ENCODE measurements around the gene LDB2. TPM values are rescaled to one million over a fixed set of nuclear protein-coding genes. Genes with fewer than 3 reads are reported as not detected.

The LDB2 gene
- total and polyA plus RNA-seq, 2 donors: 9.2 to 10.1 TPM

DNA sequence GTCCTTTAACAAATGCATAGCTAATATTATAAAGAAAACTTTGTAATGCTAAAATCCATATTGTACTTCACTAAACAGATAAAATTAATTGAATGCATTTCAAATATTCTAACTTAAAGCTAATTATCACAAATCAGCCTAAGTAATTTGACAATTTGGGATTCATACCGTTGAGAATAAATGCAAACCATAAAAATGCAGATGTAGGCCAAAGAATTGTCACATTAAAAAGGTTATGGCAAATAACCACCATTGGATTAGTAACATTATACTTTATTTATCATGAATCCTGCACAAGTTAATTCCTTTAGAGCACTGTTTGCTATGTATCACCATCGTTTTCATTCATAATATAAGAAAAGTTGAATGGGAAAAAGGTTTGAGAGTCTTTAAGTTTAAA, 301.0 kb downstream of the LDB2 start:
- no peak overlapping the region for H3K27ac ChIP-seq (ENCODE audit: low read depth in 1 of 2, low read length in 1 of 2)
- no peaks in the 10 kb centered on the region for H3K9me3 ChIP-seq (ENCODE audit: control insufficient read depth in 2 of 2, insufficient read depth in 1 of 2, low read length in 1 of 2)
- 68% methylated on average over 2 of the region's 2 CpGs for WGBS
- H3K27me3 ChIP-seq (ENCODE audit: control insufficient read depth in 2 of 2, insufficient read depth in 1 of 2, low read length in 1 of 2): no peaks in the 10 kb centered on the region
- no peaks in the 10 kb centered on the region for H3K36me3 ChIP-seq (ENCODE audit: control insufficient read depth in 2 of 2, insufficient read depth in 2 of 2, low read length in 1 of 2)
- no peak for DNase-seq (ENCODE audit: low read depth in 6 of 9, low spot score in 9 of 9)
- H3K4me1 ChIP-seq (ENCODE audit: control insufficient read depth in 2 of 2, insufficient read depth in 2 of 2, low read length in 2 of 2): no peaks in the 10 kb centered on the region
- no peak overlapping the region for H3K4me3 ChIP-seq (ENCODE audit: low read length in 2 of 2)

- H3K4me1 ChIP-seq (ENCODE audit: control insufficient read depth in 2 of 2, insufficient read depth in 2 of 2, low read length in 2 of 2): no peaks in the 10 kb centered on the region
- WGBS: 98% methylated on average over 2 of the region's 2 CpGs
- H3K9me3 ChIP-seq (ENCODE audit: control insufficient read depth in 2 of 2, insufficient read depth in 1 of 2, low read length in 1 of 2): no peaks in the 10 kb centered on the region
- no peak overlapping the region for H3K4me3 ChIP-seq (ENCODE audit: low read length in 2 of 2)
- H3K36me3 ChIP-seq (ENCODE audit: control insufficient read depth in 2 of 2, insufficient read depth in 2 of 2, low read length in 1 of 2): no peaks in the 10 kb centered on the region
- no peak for DNase-seq (ENCODE audit: low read depth in 6 of 9, low spot score in 9 of 9)
- H3K27ac ChIP-seq (ENCODE audit: low read depth in 1 of 2, low read length in 1 of 2): no peak overlapping the region
- H3K27me3 ChIP-seq (ENCODE audit: control insufficient read depth in 2 of 2, insufficient read depth in 1 of 2, low read length in 1 of 2): no peaks in the 10 kb centered on the region
These were observed 302.2 kb downstream of the LDB2 start for GRCh38 chr4:16596267-16596666.

DNA sequence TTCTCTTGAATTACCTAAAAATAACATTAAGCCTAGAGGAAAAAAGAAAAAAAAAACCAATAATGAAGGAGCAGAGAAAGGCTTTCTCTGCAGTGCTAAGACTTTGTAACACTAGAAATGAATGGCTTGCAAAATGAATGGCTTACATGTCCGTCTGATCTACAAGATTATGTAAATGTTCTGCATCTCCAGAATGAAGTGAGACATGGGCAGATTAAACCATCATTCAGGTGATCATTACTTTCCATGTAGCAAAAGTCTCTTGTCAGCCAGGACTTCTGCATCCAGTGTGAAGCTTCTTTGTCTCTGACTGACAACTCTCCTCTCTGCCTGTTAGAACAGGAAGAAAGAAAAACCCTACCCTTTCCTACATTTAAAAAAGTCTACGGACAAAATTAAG, 304.3 kb downstream of the LDB2 start:
- Histone ChIP-seq H3K4me3 (ENCODE audit: low read length in 2 of 2) (no peak overlapping the region), H3K36me3 (ENCODE audit: control insufficient read depth in 2 of 2, insufficient read depth in 2 of 2, low read length in 1 of 2) (no peaks in the 10 kb centered on the region), H3K27me3 (ENCODE audit: control insufficient read depth in 2 of 2, insufficient read depth in 1 of 2, low read length in 1 of 2) (no peaks in the 10 kb centered on the region), H3K9me3 (ENCODE audit: control insufficient read depth in 2 of 2, insufficient read depth in 1 of 2, low read length in 1 of 2) (no peaks in the 10 kb centered on the region), H3K4me1 (ENCODE audit: control insufficient read depth in 2 of 2, insufficient read depth in 2 of 2, low read length in 2 of 2) (no peaks in the 10 kb centered on the region), H3K27ac (ENCODE audit: low read depth in 1 of 2, low read length in 1 of 2) (no peak overlapping the region)
- WGBS: 95% methylated on average over 2 of the region's 2 CpGs
- no peak for DNase-seq (ENCODE audit: low read depth in 6 of 9, low spot score in 9 of 9)

DNA sequence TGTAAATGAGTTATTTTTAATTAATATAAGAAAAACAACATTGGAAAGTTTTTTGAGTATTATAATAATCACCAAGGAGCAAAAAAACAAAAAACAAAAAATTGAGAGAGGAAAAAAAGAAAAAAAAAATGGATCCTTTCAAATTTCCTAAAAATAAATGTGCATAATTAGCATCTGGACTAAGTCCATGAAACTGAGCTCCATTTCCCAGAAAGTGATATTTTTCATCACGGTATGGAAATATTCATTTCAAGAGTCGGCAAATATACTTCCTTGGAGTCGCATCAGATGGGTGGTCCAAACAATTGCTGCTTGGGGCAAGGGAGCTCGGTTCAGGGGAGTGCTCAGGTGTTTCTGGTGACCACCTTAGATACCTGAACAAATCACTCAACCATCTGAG, 305.1 kb downstream of the LDB2 start:
- Histone ChIP-seq H3K27ac (ENCODE audit: low read depth in 1 of 2, low read length in 1 of 2) (no peak overlapping the region), H3K36me3 (ENCODE audit: control insufficient read depth in 2 of 2, insufficient read depth in 2 of 2, low read length in 1 of 2) (no peaks in the 10 kb centered on the region), H3K27me3 (ENCODE audit: control insufficient read depth in 2 of 2, insufficient read depth in 1 of 2, low read length in 1 of 2) (no peaks in the 10 kb centered on the region), H3K4me1 (ENCODE audit: control insufficient read depth in 2 of 2, insufficient read depth in 2 of 2, low read length in 2 of 2) (no peaks in the 10 kb centered on the region), H3K4me3 (ENCODE audit: low read length in 2 of 2) (no peak overlapping the region), H3K9me3 (ENCODE audit: control insufficient read depth in 2 of 2, insufficient read depth in 1 of 2, low read length in 1 of 2) (no peaks in the 10 kb centered on the region)
- DNase-seq (ENCODE audit: low read depth in 6 of 9, low spot score in 9 of 9): no peak
- WGBS: 72% methylated on average over 4 of the region's 4 CpGs

GRCh38 chr4:16591272-16591826, 307.1 kb downstream of the LDB2 start:
- over 99% methylated on average over 3 of the region's 3 CpGs for WGBS
- no peak overlapping the region for H3K4me3 ChIP-seq (ENCODE audit: low read length in 2 of 2)
- H3K27ac ChIP-seq (ENCODE audit: low read depth in 1 of 2, low read length in 1 of 2): no peak overlapping the region
- H3K4me1 ChIP-seq (ENCODE audit: control insufficient read depth in 2 of 2, insufficient read depth in 2 of 2, low read length in 2 of 2): no peaks in the 10 kb centered on the region
- no peak for DNase-seq (ENCODE audit: low read depth in 6 of 9, low spot score in 9 of 9)
- no peaks in the 10 kb centered on the region for H3K36me3 ChIP-seq (ENCODE audit: control insufficient read depth in 2 of 2, insufficient read depth in 2 of 2, low read length in 1 of 2)
- no peaks in the 10 kb centered on the region for H3K9me3 ChIP-seq (ENCODE audit: control insufficient read depth in 2 of 2, insufficient read depth in 1 of 2, low read length in 1 of 2)
- no peaks in the 10 kb centered on the region for H3K27me3 ChIP-seq (ENCODE audit: control insufficient read depth in 2 of 2, insufficient read depth in 1 of 2, low read length in 1 of 2)

DNA sequence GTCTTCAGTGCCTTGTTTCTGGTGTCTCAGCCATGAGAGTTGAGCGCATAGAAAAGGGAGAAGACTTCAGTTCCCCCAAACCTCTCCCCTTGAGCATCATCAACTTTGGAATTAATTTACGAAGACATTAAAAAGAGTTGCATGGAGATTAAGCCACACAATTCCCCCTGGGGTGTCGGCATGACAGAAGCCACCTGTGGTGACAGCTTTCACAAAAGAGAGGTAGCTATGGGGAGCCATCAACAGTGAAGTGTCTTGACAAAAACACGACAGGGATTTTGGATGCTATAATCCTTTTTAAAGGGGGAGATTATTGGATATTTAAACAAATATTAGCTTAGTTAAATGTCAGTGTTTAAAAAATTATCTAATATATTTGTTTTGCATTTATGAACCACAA, 307.6 kb downstream of the LDB2 start:
- 68% methylated on average over 4 of the region's 4 CpGs for WGBS
- no peaks in the 10 kb centered on the region for H3K9me3 ChIP-seq (ENCODE audit: control insufficient read depth in 2 of 2, insufficient read depth in 1 of 2, low read length in 1 of 2)
- H3K27ac ChIP-seq (ENCODE audit: low read depth in 1 of 2, low read length in 1 of 2): no peak overlapping the region
- DNase-seq (ENCODE audit: low read depth in 6 of 9, low spot score in 9 of 9): no peak
- H3K27me3 ChIP-seq (ENCODE audit: control insufficient read depth in 2 of 2, insufficient read depth in 1 of 2, low read length in 1 of 2): no peaks in the 10 kb centered on the region
- H3K4me3 ChIP-seq (ENCODE audit: low read length in 2 of 2): no peak overlapping the region
- no peaks in the 10 kb centered on the region for H3K4me1 ChIP-seq (ENCODE audit: control insufficient read depth in 2 of 2, insufficient read depth in 2 of 2, low read length in 2 of 2)
- H3K36me3 ChIP-seq (ENCODE audit: control insufficient read depth in 2 of 2, insufficient read depth in 2 of 2, low read length in 1 of 2): no peaks in the 10 kb centered on the region

DNA sequence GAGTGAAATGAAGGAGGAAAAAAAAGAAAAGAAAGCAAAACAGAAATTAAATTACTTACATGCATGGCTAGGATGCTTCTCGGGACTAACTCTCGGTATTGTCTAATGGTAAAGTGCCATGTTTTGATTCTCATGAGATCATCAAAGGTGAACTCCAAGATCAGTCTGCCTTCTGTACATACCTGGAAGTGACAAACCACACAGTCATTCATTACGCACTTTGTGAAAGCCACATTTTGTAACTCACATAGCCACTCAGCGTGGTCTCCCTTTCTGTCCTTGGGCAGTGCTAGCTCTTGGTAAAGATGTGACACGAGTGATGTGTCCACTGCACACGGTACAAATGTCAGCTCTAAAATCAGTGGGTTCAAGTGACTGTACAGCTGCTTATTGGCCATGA, 309.8 kb downstream of the LDB2 start:
- 94% methylated on average over 6 of the region's 6 CpGs for WGBS
- Histone ChIP-seq H3K4me3 (ENCODE audit: low read length in 2 of 2) (no peak overlapping the region), H3K4me1 (ENCODE audit: control insufficient read depth in 2 of 2, insufficient read depth in 2 of 2, low read length in 2 of 2) (no peaks in the 10 kb centered on the region), H3K9me3 (ENCODE audit: control insufficient read depth in 2 of 2, insufficient read depth in 1 of 2, low read length in 1 of 2) (no peaks in the 10 kb centered on the region), H3K27ac (ENCODE audit: low read depth in 1 of 2, low read length in 1 of 2) (no peak overlapping the region), H3K27me3 (ENCODE audit: control insufficient read depth in 2 of 2, insufficient read depth in 1 of 2, low read length in 1 of 2) (no peaks in the 10 kb centered on the region), H3K36me3 (ENCODE audit: control insufficient read depth in 2 of 2, insufficient read depth in 2 of 2, low read length in 1 of 2) (no peaks in the 10 kb centered on the region)
- DNase-seq (ENCODE audit: low read depth in 6 of 9, low spot score in 9 of 9): no peak

DNA sequence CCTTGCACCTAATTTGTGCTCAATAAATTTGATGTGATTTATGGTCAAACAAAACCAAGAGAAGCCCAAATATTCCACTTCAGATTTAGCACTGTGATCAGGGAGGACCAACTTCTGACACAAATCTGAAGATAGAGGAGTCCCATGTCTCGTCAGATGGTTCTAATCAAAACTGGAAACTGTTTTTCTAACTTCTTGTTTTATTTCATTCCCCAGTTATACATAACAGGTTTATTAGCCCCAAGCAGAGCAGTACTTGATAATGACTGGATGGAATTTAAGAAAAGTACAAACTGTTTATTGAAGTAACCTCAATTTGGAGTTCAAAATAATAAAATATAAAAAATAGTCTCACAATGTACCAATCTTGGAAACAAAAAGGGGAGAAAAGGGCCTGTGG, 310.3 kb downstream of the LDB2 start:
- no peaks in the 10 kb centered on the region for H3K9me3 ChIP-seq (ENCODE audit: control insufficient read depth in 2 of 2, insufficient read depth in 1 of 2, low read length in 1 of 2)
- WGBS: 89% methylated on average over 1 of the region's 1 CpG
- H3K4me3 ChIP-seq (ENCODE audit: low read length in 2 of 2): no peak overlapping the region
- H3K27ac ChIP-seq (ENCODE audit: low read depth in 1 of 2, low read length in 1 of 2): no peak overlapping the region
- no peak for DNase-seq (ENCODE audit: low read depth in 6 of 9, low spot score in 9 of 9)
- H3K36me3 ChIP-seq (ENCODE audit: control insufficient read depth in 2 of 2, insufficient read depth in 2 of 2, low read length in 1 of 2): no peaks in the 10 kb centered on the region
- H3K27me3 ChIP-seq (ENCODE audit: control insufficient read depth in 2 of 2, insufficient read depth in 1 of 2, low read length in 1 of 2): no peaks in the 10 kb centered on the region
- no peaks in the 10 kb centered on the region for H3K4me1 ChIP-seq (ENCODE audit: control insufficient read depth in 2 of 2, insufficient read depth in 2 of 2, low read length in 2 of 2)

- Histone ChIP-seq H3K9me3 (ENCODE audit: control insufficient read depth in 2 of 2, insufficient read depth in 1 of 2, low read length in 1 of 2) (no peaks in the 10 kb centered on the region), H3K36me3 (ENCODE audit: control insufficient read depth in 2 of 2, insufficient read depth in 2 of 2, low read length in 1 of 2) (no peaks in the 10 kb centered on the region), H3K4me3 (ENCODE audit: low read length in 2 of 2) (no peak overlapping the region), H3K27ac (ENCODE audit: low read depth in 1 of 2, low read length in 1 of 2) (no peak overlapping the region), H3K4me1 (ENCODE audit: control insufficient read depth in 2 of 2, insufficient read depth in 2 of 2, low read length in 2 of 2) (no peaks in the 10 kb centered on the region), H3K27me3 (ENCODE audit: control insufficient read depth in 2 of 2, insufficient read depth in 1 of 2, low read length in 1 of 2) (no peaks in the 10 kb centered on the region)
- DNase-seq (ENCODE audit: low read depth in 6 of 9, low spot score in 9 of 9): no peak
- WGBS: 97% methylated on average over 7 of the region's 7 CpGs
These were observed 313.4 kb downstream of the LDB2 start for GRCh38 chr4:16585053-16585452.

GRCh38 chr4:16583764-16584163, 314.7 kb downstream of the LDB2 start:
- Histone ChIP-seq H3K9me3 (ENCODE audit: control insufficient read depth in 2 of 2, insufficient read depth in 1 of 2, low read length in 1 of 2) (no peaks in the 10 kb centered on the region), H3K27ac (ENCODE audit: low read depth in 1 of 2, low read length in 1 of 2) (no peak overlapping the region), H3K27me3 (ENCODE audit: control insufficient read depth in 2 of 2, insufficient read depth in 1 of 2, low read length in 1 of 2) (no peaks in the 10 kb centered on the region), H3K36me3 (ENCODE audit: control insufficient read depth in 2 of 2, insufficient read depth in 2 of 2, low read length in 1 of 2) (no peaks in the 10 kb centered on the region), H3K4me3 (ENCODE audit: low read length in 2 of 2) (no peak overlapping the region), H3K4me1 (ENCODE audit: control insufficient read depth in 2 of 2, insufficient read depth in 2 of 2, low read length in 2 of 2) (no peaks in the 10 kb centered on the region)
- 93% methylated on average over 8 of the region's 8 CpGs for WGBS
- no peak for DNase-seq (ENCODE audit: low read depth in 6 of 9, low spot score in 9 of 9)
